Measurements from ENCODE around the gene CAPN9. TPM values are rescaled to one million over a fixed set of nuclear protein-coding genes. Genes with fewer than 3 reads are reported as not detected.

Gene CAPN9
- total RNA-seq, 2 donors from 2014 or later, result 0.45 to 0.59 TPM

GRCh38 chr1:230730977-230731376 lies 16.2 kb upstream of the CAPN9 start:
- H3K4me1 ChIP-seq (replicated peaks), result peaks cover 5% of the 10 kb centered on the region
- peak overlapping the region in 1 of 2 donors; percentile 39 for H3K27ac ChIP-seq
- intact Hi-C loops (cut with DNase I), result no loop called here
- no peaks in the 10 kb centered on the region for H3K9me3 ChIP-seq
- no peak for DNase-seq (ENCODE audit: low spot score)
- H3K36me3 ChIP-seq, result no peaks in the 10 kb centered on the region
- peak; percentile 37 for TF ChIP-seq POLR2AphosphoS5 (IDR thresholded peaks at IDR 0.05)
- TF ChIP-seq, protein P1, sequence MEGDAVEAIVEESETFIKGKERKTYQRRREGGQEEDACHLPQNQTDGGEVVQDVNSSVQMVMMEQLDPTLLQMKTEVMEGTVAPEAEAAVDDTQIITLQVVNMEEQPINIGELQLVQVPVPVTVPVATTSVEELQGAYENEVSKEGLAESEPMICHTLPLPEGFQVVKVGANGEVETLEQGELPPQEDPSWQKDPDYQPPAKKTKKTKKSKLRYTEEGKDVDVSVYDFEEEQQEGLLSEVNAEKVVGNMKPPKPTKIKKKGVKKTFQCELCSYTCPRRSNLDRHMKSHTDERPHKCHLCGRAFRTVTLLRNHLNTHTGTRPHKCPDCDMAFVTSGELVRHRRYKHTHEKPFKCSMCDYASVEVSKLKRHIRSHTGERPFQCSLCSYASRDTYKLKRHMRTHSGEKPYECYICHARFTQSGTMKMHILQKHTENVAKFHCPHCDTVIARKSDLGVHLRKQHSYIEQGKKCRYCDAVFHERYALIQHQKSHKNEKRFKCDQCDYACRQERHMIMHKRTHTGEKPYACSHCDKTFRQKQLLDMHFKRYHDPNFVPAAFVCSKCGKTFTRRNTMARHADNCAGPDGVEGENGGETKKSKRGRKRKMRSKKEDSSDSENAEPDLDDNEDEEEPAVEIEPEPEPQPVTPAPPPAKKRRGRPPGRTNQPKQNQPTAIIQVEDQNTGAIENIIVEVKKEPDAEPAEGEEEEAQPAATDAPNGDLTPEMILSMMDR (IDR thresholded peaks at IDR 0.05), result no peak
- no peak overlapping the region for H3K4me3 ChIP-seq
- no peaks in the 10 kb centered on the region for H3K27me3 ChIP-seq (replicated peaks; ENCODE audit: insufficient read depth)
- 21% methylated on average over 5 of the region's 5 CpGs for WGBS

GRCh38 chr1:230735447-230735846 lies 11.7 kb upstream of the CAPN9 start:
- Histone ChIP-seq H3K36me3 (no peaks in the 10 kb centered on the region), H3K27ac (no peak overlapping the region), H3K4me3 (no peak overlapping the region), H3K4me1 (replicated peaks) (peaks cover 5% of the 10 kb centered on the region), H3K27me3 (replicated peaks; ENCODE audit: insufficient read depth) (no peaks in the 10 kb centered on the region), H3K9me3 (no peaks in the 10 kb centered on the region)
- 44% methylated on average over 2 of the region's 2 CpGs for WGBS
- DNase-seq (ENCODE audit: low spot score), result no peak
- TF ChIP-seq POLR2AphosphoS5 (IDR thresholded peaks at IDR 0.05), result no peak
- TF ChIP-seq, protein P1 (IDR thresholded peaks at IDR 0.05), result no peak
- TF ChIP-seq POLR2A (IDR thresholded peaks at IDR 0.05), result no peak
- intact Hi-C loops (cut with DNase I), result no loop called here

DNA sequence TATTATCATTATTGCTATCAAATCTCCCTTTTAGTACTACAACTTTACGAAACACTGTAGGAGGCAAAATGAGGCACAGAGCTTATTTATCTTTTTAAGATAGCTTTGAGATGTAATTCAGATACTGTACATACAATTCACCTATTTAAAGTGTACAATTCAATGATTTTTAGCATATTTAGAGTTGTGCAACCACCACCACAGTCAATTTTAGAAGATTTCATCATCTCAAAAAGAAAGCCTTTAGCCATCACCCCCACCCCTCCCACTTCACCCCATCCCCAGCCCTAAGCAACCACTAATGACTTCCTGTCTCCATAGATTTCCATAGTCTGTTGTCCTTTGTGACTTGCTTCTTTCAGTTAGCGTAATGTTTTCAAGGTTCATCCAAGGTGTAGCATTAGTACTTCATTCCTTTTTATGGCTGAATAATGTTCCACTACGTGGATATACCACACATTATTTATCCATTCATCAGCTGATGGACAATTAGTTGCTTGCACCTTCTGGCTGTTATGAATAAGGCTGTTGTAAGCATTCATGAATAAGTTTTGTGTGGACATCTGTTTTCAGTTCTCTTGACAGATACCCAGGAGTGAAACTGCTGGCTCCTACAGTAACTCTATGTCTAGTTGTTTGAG lies 9.4 kb upstream of the CAPN9 start:
- Histone ChIP-seq H3K27me3 (replicated peaks; ENCODE audit: insufficient read depth) (no peaks in the 10 kb centered on the region), H3K4me3 (no peak overlapping the region), H3K27ac (no peak overlapping the region), H3K4me1 (replicated peaks) (no peaks in the 10 kb centered on the region), H3K36me3 (no peaks in the 10 kb centered on the region), H3K9me3 (no peaks in the 10 kb centered on the region)
- no peak for DNase-seq (ENCODE audit: low spot score)
- no peak for TF ChIP-seq POLR2A (IDR thresholded peaks at IDR 0.05)
- TF ChIP-seq, protein P1 (IDR thresholded peaks at IDR 0.05), result no peak
- intact Hi-C loops (cut with DNase I), result no loop called here
- WGBS, result 96% methylated on average over 3 of the region's 3 CpGs

DNA sequence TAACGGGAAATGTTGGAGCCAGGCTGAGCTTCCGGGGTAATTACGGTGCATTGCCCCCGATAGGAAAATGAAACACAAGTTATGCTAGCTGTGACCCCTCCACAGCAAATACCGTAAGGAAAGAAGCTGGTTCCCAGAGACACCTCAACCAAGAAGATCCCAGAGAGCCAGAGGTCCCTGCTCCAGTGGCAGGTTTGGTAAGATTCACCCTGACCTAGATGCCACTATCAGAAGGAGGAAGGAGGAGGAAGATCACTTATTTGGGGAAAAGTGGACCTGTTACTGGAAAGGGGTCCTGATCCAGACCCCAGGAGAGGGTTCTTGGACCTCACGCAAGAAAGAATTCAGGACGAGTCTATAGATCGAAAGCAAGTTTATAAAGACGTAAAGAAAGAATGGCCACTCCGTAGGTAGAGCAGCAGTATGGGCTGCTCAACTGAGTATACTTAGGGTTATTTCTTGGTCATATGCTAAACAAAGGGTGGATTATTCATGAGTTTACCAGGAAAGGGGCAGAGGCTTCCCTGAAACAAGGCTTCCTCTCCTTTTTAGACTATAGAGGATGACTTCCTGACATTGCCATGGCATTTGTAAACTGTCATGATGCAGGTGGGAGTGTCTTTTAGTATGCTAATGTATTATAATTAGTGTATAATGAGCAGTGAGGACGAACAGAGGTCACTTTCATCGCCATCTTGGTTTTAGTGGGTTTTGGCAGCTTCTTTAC lies 7.5 kb upstream of the CAPN9 start:
- intact Hi-C loops (cut with DNase I), result no loop called here
- Histone ChIP-seq H3K4me1 (replicated peaks) (no peaks in the 10 kb centered on the region), H3K4me3 (no peak overlapping the region), H3K36me3 (no peaks in the 10 kb centered on the region), H3K27me3 (replicated peaks; ENCODE audit: insufficient read depth) (no peaks in the 10 kb centered on the region), H3K27ac (no peak overlapping the region), H3K9me3 (no peaks in the 10 kb centered on the region)
- TF ChIP-seq POLR2A (IDR thresholded peaks at IDR 0.05) (no peak), POLR2AphosphoS5 (IDR thresholded peaks at IDR 0.05) (no peak)
- TF ChIP-seq, protein P1 (IDR thresholded peaks at IDR 0.05), result no peak
- no peak for DNase-seq (ENCODE audit: low spot score)
- 93% methylated on average over 12 of the region's 12 CpGs for WGBS

DNA sequence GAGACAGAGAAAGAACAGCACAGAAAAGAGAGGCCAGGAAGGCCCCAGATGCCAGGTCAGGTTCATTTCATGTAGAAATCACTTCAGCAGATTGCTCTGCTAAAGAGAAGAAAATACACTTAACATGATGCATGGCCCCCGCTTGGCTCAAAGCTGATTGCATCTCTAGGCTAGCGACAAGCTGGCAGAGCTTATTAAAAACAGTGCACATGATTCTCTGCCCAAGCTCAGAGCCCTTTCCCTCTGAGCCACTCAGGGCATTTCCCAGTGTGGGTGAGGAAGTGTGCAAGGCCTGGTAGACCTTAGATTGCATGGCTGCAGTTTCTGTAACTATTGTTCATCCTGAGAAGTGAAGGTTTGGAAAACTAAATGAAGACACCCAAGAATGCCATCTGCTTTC lies 3.3 kb upstream of the CAPN9 start:
- no peak overlapping the region for H3K4me3 ChIP-seq
- intact Hi-C loops (cut with DNase I), result no loop called here
- no peaks in the 10 kb centered on the region for H3K9me3 ChIP-seq
- H3K27me3 ChIP-seq (replicated peaks; ENCODE audit: insufficient read depth), result no peaks in the 10 kb centered on the region
- H3K36me3 ChIP-seq, result no peaks in the 10 kb centered on the region
- no peak for DNase-seq (ENCODE audit: low spot score)
- TF ChIP-seq, protein P1 (IDR thresholded peaks at IDR 0.05), result no peak
- TF ChIP-seq POLR2A (IDR thresholded peaks at IDR 0.05) (no peak), POLR2AphosphoS5 (IDR thresholded peaks at IDR 0.05) (no peak)
- WGBS, result 46% methylated on average over 2 of the region's 2 CpGs
- H3K4me1 ChIP-seq (replicated peaks), result no peaks in the 10 kb centered on the region
- no peak overlapping the region for H3K27ac ChIP-seq

Measured in prostate gland (tissue), 2 donors.